Neutrophil (primary cell): ENCODE results near the gene FOXL3.

Experiments used
- H3K27ac ChIP-seq: fragments of 200-600 bp; sonication (generic); 2 replicates; pipeline ENCODE4 v1.5.1; 2016; ENCODE audit warnings: mild to moderate bottlenecking, moderate library complexity
- H3K27me3 ChIP-seq: fragments of 200-600 bp; sonication (generic); 2 replicates; pipeline ENCODE4 v1.6.0; 2016; ENCODE audit warnings: mild to moderate bottlenecking
- H3K36me3 ChIP-seq: fragments of 200-600 bp; sonication (generic); 2 replicates; pipeline ENCODE4 v1.5.1; 2017
- H3K4me1 ChIP-seq, 2 experiments: fragments of 200-600 bp in 1 of 2; sonication (generic) in 1 of 2; 1 replicate in 1 of 2; 2 replicates in 1 of 2; pipeline versions ENCODE4 v1.5.1 to v1.6.1; 2013 to 2016; ENCODE audit warnings: low read depth in 1 of 2, low read length in 1 of 2, mild to moderate bottlenecking in 1 of 2, moderate library complexity in 1 of 2; ENCODE audit not compliant: control insufficient read depth in 1 of 2, insufficient read depth in 1 of 2
- H3K4me3 ChIP-seq, 2 experiments: fragments of 200-600 bp in 1 of 2; sonication (generic) in 1 of 2; 1 replicate in 1 of 2; 2 replicates in 1 of 2; pipeline ENCODE4 v1.5.1; 2013 to 2016; ENCODE audit warnings: low read depth in 1 of 2, low read length in 1 of 2, mild to moderate bottlenecking in 1 of 2, moderate library complexity in 1 of 2
- H3K9me3 ChIP-seq: fragments of 200-600 bp; sonication (generic); 2 replicates; pipeline ENCODE4 v1.5.1; 2016
- TF ChIP-seq, protein P1 (sequence below): fragments of 200-600 bp; sonication (generic); IDR thresholded peaks from 2 replicates; pipeline ENCODE4 v1.5.1; 2016; ENCODE audit warnings: antibody characterized with exemption

FOXL3 gene

DNA sequence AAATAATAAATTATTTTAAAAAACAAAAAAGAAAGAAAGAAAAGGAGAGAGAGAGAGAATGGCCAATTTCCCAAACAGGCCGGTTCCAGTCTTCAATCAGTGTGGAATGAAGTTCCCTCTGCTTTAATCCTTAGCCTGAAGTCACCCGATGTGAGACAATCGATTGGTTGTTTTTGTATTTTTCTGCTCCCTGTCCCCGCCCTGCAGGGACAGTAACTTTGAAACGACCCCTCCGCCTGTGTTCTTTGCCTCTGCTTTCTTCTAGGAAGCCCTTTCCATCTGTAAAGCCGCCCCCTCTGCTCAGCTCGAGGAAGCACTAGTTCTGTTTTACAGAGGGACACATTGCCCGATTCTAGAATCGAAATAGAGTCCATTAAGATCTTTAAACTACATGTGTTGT is 33.4 kb downstream of the FOXL3 start:
- Histone ChIP-seq H3K4me3 (no peak overlapping the region), H3K9me3 (no peaks in the 10 kb centered on the region), H3K27ac (no peak overlapping the region), H3K36me3 (no peaks in the 10 kb centered on the region), H3K4me1 (no peaks in the 10 kb centered on the region), H3K27me3 (peaks cover 48% of the 10 kb centered on the region)
- TF ChIP-seq, protein P1, sequence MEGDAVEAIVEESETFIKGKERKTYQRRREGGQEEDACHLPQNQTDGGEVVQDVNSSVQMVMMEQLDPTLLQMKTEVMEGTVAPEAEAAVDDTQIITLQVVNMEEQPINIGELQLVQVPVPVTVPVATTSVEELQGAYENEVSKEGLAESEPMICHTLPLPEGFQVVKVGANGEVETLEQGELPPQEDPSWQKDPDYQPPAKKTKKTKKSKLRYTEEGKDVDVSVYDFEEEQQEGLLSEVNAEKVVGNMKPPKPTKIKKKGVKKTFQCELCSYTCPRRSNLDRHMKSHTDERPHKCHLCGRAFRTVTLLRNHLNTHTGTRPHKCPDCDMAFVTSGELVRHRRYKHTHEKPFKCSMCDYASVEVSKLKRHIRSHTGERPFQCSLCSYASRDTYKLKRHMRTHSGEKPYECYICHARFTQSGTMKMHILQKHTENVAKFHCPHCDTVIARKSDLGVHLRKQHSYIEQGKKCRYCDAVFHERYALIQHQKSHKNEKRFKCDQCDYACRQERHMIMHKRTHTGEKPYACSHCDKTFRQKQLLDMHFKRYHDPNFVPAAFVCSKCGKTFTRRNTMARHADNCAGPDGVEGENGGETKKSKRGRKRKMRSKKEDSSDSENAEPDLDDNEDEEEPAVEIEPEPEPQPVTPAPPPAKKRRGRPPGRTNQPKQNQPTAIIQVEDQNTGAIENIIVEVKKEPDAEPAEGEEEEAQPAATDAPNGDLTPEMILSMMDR = no peak

DNA sequence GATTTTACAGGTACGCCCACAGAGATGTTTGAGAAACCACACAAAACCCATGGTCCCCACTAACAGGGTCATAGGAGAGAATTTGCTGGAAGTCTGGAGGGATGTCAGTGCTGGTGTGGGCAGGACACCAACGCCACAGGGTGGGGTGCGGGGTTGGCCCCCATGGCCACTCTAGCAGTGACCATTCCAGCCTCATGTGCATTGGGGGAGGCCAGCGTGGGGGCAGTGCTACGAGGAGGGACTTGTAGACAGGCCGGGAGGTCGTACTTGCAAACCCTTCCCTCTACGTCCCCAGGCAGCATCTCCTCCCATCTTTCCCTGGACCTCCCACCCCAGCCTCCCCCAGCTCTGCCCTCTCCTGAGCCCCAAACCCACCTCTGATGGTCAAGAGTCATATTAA is 34.0 kb downstream of the FOXL3 start:
- Histone ChIP-seq H3K27me3 (peaks cover 43% of the 10 kb centered on the region), H3K9me3 (no peaks in the 10 kb centered on the region), H3K4me3 (no peak overlapping the region), H3K27ac (no peak overlapping the region), H3K4me1 (no peaks in the 10 kb centered on the region), H3K36me3 (no peaks in the 10 kb centered on the region)
- TF ChIP-seq, protein P1 = no peak

DNA sequence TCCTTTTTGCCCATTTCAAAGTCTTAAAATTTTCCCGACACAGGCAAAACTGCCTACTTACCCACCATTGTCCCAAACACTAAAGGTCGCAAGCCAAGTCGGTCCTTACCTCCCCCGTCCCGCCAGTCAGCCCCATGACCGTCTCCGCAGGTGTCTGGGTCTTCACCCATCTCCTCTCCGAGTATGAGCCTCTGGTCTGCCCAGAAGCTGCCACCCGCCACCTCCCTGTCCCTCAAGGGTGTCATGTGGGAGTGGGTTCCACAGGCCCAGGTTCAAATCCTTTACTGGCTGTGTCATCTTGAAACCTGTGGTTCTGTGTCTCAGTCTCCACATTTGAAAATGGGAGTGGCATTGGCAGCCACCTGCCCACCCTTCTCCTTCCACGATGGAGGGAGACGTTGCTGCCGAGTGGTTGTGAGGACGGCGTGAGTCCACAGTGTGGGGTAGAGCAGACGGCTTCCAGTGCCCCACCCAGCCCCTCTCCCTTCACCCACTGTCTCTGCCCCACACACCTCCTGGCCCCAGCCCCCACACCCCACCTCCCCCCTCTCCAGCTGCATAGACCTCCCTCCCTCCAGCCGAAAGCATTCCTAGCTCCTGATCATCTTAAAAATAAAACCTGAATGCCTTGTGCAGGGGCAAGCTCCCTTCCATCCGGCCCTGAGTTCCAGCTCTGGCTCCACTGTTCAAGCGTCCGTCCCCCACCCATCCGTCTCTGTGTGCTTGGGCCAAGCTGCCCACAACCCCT is 35.3 kb downstream of the FOXL3 start:
- Histone ChIP-seq H3K4me3 (no peak overlapping the region), H3K27ac (no peak overlapping the region), H3K36me3 (no peaks in the 10 kb centered on the region), H3K4me1 (no peaks in the 10 kb centered on the region), H3K27me3 (peaks cover 32% of the 10 kb centered on the region), H3K9me3 (no peaks in the 10 kb centered on the region)
- TF ChIP-seq, protein P1 = no peak

DNA sequence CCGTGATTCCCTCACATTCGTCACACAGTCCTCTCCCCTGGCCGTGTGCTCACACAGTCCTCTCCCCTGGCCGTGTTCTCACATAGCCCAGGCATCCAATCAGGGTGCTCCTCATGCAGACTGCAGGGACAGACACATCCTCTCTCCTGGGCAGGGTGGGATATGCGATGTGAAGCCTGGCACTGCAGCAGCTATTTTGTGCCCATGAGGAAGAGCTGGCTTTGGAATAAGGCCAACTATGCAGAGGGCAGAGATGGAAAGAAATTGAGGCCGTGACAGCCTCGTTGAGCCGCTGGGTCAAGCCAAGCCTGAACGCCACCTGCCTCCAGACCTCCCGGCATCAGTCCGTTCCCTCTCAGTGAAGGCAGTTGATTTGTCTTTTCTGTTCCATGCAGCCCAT is 35.8 kb downstream of the FOXL3 start:
- Histone ChIP-seq H3K4me1 (no peaks in the 10 kb centered on the region), H3K36me3 (no peaks in the 10 kb centered on the region), H3K4me3 (no peak overlapping the region), H3K27me3 (peaks cover 29% of the 10 kb centered on the region), H3K27ac (no peak overlapping the region), H3K9me3 (no peaks in the 10 kb centered on the region)
- TF ChIP-seq, protein P1 = no peak

DNA sequence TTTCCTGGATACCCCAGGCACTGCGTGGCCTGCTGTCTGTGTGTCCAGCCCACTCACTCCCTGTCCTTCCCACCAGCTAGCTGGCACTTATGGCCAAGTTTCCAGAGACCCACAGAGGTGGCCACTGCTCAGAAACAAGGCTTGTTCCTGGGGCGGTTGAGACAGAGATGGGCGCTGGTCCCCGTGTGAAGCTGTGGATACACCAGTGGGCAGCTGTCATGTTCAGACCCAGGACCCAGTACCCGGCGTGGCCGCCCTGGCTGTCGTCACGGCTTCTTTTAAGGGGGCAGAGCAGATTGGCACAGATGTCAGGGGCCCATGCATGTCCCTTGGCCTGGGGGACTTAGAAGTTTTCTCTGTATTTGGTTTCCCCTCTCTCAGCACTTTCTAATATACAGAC is 36.3 kb downstream of the FOXL3 start:
- H3K27me3 ChIP-seq = peaks cover 26% of the 10 kb centered on the region
- H3K9me3 ChIP-seq = no peaks in the 10 kb centered on the region
- no peaks in the 10 kb centered on the region for H3K4me1 ChIP-seq
- TF ChIP-seq, protein P1 = no peak
- H3K27ac ChIP-seq = no peak overlapping the region
- H3K36me3 ChIP-seq = no peaks in the 10 kb centered on the region
- H3K4me3 ChIP-seq = no peak overlapping the region
